HG03196 (cell line): Measurements from ENCODE around the gene USF3.

ENCODE experiments used
- ATAC-seq: cut with Tn5 transposase; IDR thresholded peaks from one replicate; pipeline ENCODE4 v1.9.1; 2021; ENCODE audit not compliant: unreplicated experiment

USF3 gene

GRCh38 chr3:113698956-113699355 lies 2.5 kb upstream of the USF3 start:
- no peak for ATAC-seq

- no peak for ATAC-seq
Observed at GRCh38 chr3:113698213-113698742, 1.8 kb upstream of the USF3 start.

DNA sequence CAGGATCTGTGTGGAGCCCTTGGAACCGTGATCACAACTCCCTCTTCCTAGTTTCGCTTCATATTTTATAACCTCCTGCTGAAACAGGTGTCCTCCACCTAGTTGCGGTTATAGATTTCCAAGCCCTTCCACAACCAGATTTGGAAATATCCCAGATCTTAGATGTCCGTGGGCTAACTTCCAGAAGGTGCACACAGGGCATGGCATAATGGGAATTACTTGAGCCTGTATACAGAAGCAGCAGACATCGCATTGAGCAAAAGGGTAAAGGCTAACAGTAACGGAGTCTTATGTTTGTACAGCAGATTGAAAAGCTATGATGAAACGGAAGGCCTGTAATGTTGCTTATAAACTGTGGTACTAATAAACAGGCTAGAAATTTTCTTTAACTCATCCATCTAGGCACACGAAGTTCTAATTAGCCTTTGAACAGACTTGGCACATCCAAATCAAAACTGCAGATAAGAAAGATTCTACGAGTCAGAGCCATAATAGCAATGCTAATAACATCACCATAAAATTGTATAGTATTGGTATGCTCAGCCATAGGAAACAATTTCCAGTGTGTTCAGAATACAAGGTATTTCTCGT lies 1.2 kb upstream of the USF3 start:
- no peak for ATAC-seq

DNA sequence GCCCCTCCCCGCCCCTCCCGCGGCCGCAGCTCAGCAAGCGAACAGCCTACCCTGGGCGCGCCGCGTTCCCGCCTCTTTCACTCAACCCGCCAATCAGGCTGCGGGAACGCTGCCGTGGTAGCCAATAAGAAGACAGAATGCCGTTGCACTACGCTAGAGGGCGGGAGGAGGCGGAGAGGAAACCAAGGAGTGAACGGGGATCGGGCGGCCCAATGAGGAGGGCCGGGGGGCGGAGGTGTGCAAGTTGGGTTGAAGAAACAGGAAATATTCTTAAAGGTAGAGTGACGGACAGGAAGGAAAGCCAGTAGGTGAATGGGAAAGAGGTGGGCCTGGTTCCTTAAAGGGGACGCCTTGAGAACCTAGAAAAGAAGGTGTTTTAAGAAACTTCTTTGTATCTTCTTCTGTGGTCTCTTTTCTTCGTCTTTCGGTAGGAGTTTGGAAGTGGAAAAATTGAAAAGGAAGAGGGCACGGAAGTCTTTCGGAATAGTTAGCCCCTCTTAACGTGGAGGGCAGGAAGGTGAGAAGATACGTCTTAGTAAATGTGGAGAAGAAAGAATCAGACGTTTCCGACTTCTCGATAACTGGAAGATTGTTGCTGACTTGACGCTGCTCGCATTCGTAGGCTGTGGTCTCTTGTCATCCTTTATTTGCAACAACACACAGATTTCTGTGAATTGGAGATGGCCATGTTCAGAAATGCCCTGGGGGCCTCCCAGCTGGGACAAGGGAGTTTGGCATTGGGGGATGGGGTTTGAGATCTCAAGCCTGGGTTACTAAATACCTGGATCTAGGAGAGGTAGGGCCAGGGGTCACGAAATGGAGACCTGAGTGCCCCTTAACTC lies 437 bp upstream of the USF3 start:
- ATAC-seq, result peak; percentile 94

DNA sequence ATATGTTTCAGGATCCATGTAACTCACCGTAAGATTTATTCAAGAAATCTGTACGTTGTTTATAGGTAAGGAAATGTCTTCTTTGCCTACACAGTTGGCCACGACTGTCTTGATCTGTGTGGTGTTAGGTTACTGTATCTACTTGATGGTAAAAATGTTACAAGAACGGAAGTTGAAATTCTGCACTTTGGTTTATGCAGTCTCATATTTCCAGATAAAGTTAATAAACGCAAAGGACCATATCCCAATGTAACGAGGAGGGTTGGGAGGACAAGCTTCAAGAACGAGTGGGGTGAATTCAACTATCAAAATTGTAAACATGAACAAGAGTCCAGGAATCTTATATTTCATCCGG lies 1.0 kb downstream of the USF3 start:
- ATAC-seq, result no peak

DNA sequence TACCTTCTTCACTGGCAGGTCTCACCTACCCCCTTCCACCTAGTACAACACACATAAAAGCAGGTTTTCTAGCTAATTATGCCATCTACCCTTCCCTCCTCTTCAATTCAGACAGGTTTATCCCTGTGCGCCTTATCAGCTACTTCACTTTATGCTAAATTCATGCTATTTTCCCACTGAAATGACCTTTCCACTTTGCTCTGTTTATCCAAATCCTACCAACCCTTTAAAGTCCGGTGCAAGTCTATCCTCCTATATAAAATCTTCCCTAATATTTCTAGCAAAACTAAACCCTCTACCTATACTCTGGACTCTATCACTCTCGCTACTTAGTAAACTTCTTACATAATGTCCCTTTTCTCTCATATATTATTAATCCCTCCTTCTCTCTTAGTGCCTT lies 6.0 kb downstream of the USF3 start:
- ATAC-seq, result no peak

GRCh38 chr3:113685956-113686721 lies 10.3 kb downstream of the USF3 start:
- ATAC-seq, result no peak

GRCh38 chr3:113685124-113685523 lies 11.3 kb downstream of the USF3 start:
- no peak for ATAC-seq

DNA sequence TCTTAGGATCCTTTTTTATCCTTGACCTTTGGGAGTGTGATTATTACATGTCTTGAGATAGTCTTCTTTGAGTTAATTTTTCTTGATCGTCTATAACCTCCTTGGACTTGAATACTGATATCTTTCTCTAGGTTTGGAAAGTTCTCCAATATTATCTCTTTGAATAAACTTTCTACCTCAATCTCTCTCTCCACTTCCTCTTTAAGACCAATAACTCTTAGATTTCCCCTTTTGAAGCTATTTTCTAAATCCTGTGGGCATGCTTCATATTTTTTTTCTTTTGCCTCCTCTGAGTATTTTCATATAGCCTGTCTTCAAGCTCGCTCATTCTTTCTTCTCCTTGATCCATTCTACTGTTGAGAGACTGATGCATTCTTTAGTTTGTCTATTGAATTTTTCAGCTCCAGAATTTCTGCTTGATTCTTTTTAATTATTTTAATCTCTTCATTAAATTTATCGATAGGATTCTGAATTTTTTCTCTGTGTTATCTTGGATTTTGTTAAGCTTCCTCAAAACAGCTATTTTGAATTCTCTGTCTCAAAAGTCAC lies 12.1 kb downstream of the USF3 start:
- ATAC-seq, result no peak

GRCh38 chr3:113678773-113679172 lies 17.7 kb downstream of the USF3 start:
- no peak for ATAC-seq

DNA sequence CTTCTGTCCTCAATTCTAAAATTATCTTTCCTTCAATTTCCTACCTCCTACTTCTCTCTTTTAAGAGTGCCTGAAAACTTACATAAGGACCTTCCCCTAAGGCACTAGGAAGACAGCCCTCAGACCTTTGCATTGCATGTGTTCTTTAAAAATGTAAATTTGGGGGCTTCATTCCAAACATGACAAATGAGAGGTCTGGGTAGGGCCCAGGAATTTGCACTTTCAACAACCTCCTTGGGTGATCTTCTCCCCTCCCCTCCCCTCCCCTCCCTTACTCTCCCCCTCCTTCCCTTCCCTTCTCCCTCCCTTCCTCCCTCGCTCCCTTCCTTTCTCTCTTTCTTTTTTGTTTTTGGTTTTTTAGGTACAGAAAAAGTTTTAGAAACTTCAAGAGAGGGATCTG lies 18.7 kb downstream of the USF3 start:
- ATAC-seq, result no peak

DNA sequence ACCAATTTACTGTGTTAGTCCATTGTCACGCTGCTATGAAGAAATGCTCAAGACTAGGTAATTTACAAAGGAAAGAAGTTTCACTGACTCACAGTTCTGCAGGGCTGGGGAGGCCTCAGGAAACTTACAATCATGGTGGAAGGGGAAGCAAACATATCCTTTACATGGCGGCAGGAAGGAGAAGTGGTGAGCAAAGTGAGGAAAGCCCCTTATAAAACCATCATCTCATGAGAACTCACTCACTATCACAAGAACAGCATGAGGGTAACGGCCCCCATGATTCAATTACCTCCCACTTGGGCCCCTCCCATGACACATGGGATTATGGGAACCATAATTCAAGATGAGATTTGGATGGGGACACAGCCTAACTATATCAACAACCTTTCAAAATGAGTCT lies 20.2 kb downstream of the USF3 start:
- ATAC-seq, result no peak

DNA sequence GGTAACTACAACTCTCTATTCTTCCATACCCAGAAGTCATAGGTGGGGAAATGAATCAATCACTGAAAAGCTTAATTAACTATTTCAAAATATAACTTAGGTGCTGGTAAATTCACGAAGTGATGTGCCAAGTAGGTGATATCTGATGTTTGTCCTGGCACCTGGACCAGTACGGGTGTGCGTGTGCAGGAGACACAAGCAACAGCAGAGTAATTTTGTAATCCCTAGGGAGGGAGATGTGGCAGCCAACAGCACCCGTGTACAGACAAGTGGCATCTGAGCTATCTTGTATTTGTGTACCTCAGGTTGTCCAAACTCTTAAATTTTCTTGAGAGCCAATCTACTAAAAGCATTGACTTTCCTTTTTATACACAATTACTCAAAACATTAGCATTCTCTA lies 22.8 kb downstream of the USF3 start:
- ATAC-seq, result no peak

DNA sequence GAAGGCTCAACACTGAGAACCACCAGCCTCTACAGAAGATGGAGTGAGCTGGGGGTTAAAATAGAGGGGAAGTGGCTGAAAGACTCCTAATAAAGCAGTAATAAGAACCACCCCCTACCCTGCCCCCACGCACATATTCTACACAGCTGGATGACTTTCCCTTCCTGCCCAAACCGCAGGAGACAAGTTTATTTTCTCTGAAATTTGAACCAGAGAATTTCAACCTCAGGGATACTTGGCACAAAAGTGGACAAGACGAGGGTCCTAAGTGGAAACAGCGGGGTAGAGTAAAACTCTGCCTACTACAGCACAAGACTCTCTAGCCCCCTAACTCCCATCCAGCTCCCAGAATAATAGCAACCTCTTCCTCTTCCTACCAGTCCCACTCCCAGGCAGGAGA lies 28.4 kb downstream of the USF3 start:
- ATAC-seq, result no peak

GRCh38 chr3:113664523-113665094 lies 31.8 kb downstream of the USF3 start:
- no peak for ATAC-seq

DNA sequence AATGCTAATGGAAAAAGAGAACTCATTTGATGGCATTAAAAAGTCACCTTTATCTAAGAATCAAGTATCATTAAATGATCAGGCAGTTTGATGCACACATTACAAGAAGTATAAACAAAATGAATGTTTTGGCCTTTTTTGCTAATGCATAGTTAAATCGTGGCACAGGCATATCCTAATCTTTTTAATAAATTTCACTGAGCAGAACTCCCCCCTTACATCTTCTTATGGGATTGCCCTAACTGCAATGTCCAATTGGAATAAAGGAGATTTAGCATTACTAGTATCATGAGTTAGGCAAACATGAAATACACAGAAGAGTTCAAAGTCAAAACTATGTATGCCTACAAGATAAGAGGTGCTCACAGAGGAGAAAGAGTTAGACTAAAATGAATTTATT lies 32.7 kb downstream of the USF3 start:
- no peak for ATAC-seq

- no peak for ATAC-seq
Observed at GRCh38 chr3:113663324-113663750, 33.1 kb downstream of the USF3 start.

GRCh38 chr3:113662824-113663223 lies 33.6 kb downstream of the USF3 start:
- ATAC-seq, result no peak

DNA sequence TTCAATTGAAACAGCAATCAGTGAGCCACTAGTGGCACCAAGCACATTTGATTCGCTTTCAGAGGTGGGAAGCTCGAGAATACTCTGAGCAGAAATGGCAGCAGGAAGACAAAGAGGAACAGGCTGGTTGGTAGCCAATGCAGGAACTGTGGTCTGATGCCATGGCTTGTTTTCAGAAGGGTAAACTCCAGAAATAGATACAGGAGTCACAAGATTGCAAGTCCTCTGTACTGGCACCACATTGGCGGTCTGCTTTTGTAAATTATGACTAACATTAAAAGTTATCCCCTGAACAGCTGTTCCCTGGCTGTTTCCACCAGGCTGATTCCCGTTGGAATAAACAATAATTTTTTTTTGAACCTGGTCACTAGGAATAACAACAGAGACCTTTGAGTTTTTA lies 35.5 kb downstream of the USF3 start:
- no peak for ATAC-seq

GRCh38 chr3:113660458-113660857 lies 36.0 kb downstream of the USF3 start:
- no peak for ATAC-seq

DNA sequence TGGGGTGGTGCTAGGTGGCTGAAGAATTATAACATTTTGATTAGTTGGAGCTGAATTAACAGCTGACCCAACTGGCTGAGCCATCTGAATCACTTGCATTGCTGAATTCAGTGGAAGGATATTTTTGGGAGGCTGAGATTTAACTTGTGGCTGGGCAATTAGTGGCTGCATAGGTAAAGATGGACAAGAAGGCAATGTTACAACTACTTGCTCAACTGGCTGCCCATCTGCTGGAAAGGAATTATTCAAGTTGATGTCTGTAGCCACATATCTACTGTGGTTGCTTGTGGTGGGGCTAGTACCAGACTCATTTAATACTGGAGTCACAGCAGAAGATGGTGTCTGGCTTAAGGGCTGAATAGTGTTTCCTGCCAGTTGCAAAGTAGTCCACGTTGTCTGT lies 36.4 kb downstream of the USF3 start:
- ATAC-seq, result no peak
